GM18505 (cell line): Measurements from ENCODE around the gene SF3B2.
"Not testable (repeated sequence)": the region's sequence is repeated elsewhere in the genome, so short reads cannot be mapped to it uniquely, and the experiment has no call there.

Experiments
- ATAC-seq: cut with Tn5 transposase; IDR thresholded peaks from one replicate; pipeline ENCODE4 v1.9.1; 2021; ENCODE audit not compliant: unreplicated experiment
- POLR2A ChIP-seq: IDR thresholded peaks from 4 replicates; pipeline ENCODE4 v1.6.1; 2011; ENCODE audit warnings: borderline replicate concordance; ENCODE audit not compliant: insufficient read depth, insufficient read length; ENCODE audit errors: extremely low read depth

Gene SF3B2

GRCh38 chr11:66104057-66104638, 52.0 kb downstream of the SF3B2 start:
- ATAC-seq: no peak
- no peak for TF ChIP-seq POLR2A

GRCh38 chr11:66106786-66107599, 54.8 kb downstream of the SF3B2 start:
- no peak for TF ChIP-seq POLR2A
- no peak for ATAC-seq

GRCh38 chr11:66107600-66108510, 55.7 kb downstream of the SF3B2 start:
- no peak for TF ChIP-seq POLR2A
- ATAC-seq: no peak

GRCh38 chr11:66109294-66109693, 57.1 kb downstream of the SF3B2 start:
- no peak for TF ChIP-seq POLR2A
- no peak for ATAC-seq

GRCh38 chr11:66111158-66111557, 59.0 kb downstream of the SF3B2 start:
- no peak for ATAC-seq
- no peak for TF ChIP-seq POLR2A

- ATAC-seq: no peak
- no peak for TF ChIP-seq POLR2A
Observed at GRCh38 chr11:66112041-66112491, 59.9 kb downstream of the SF3B2 start.

- no peak for TF ChIP-seq POLR2A
- no peak for ATAC-seq
Observed at GRCh38 chr11:66112601-66113499, 60.7 kb downstream of the SF3B2 start.

GRCh38 chr11:66114957-66115356, 62.8 kb downstream of the SF3B2 start:
- not testable (repeated sequence) for ATAC-seq

GRCh38 chr11:66115638-66116301, 63.6 kb downstream of the SF3B2 start:
- ATAC-seq: peak; percentile 49
- TF ChIP-seq POLR2A: no peak

- TF ChIP-seq POLR2A: no peak
- no peak for ATAC-seq
Observed at GRCh38 chr11:66116576-66117361, 64.6 kb downstream of the SF3B2 start.

GRCh38 chr11:66118847-66119246, 66.7 kb downstream of the SF3B2 start:
- ATAC-seq: no peak
- no peak for TF ChIP-seq POLR2A
